Suppressor macrophage treated with lipopolysaccharide for 4 hours (primary cell): ENCODE results near the gene SDC1.

Experiments used
- DNase-seq: peaks from one replicate; pipeline ENCODE4 v3.0.0-alpha.2; 2020

SDC1 gene

DNA sequence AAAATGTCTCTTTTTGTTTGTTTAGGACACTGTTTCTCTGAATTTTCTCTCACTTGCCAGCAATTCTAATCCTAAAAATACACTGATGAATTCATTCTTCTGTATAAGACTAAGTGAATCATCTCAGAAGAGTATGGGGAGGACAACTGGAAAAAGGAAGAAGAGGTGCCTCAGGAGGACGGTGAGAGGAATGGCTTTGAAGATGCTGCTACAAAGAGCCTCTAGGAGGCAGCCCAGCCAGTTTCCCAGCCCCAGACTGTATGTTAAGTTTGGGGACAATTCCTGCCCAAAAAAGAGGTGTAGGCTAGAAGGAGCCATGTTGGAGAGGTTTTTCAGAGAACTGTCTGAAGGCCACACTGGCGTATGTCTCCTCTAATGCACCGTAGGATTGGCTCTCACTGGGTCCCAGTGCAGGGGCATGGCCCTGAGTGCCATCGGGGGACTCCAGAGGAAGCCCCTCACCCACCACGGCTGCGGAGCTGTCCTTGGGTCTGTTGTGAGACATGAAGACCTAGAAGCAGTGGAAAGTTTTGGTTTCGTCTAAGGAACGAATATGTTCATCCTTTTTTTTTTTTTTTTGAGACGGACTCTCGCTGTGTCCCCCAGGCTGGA lies 3.1 kb upstream of the SDC1 start:
- DNase-seq: no peak

DNA sequence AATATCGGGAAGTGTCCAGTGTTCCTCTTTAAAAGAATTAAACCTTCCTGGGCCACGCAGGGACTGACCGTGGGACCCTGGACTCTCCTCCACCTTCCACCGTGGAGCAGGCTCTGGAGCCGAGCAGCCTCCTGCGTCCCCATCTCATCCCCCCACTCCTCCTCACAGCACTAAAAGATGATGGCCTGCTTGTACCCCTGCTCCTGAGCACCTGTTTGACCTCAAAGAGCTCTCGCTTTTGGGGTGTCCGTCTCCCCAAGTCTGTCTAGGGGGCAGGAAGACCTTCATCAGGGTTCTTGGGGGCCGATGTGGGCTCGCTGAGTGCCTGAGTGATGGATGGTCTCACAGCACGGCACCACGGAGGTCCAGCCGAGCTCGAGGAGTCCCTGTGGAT lies 1.2 kb upstream of the SDC1 start:
- DNase-seq: no peak

DNA sequence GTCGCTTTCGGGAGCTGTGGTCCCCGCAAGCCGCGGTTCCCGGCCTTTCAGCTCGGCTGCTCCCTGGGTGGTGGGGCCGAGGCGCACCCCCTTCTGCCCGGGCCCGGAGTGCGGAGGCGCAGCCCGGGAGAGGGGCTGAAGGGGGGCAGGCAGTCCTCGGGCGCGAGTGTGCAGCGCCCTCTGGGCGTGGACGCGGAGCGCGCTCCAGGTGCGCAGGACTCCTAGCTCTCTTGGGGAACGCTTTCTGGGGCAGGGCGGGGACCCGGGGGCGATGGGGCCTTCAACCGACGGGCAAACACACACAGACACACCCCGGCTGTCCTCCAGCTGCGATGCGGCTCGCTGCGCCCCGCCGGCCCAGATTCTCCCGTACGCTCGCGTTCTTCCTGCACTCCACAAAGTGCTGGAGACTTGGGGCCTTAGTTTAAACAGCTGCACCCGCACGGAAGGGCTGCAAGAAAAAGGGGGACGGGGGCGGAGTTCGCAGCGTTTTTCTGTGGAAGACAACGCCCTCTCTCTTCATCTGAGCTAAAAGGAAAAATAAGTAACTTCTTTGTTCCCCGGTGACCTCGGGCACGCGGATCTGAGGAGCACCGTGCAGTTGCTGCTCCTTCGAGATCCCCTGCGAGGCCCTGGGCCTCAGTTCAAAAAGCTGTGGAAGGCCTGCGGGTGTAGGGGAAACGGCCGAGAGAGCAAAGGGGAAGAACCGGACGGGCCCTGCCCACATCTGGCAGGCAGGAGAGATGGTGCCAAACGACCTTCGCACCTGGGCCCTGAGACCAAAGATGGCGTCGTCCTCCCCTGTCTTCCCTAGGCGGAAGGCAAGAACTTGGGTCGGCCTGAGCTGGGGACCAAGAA lies 593 bp upstream of the SDC1 start:
- DNase-seq: peak; percentile 27

DNA sequence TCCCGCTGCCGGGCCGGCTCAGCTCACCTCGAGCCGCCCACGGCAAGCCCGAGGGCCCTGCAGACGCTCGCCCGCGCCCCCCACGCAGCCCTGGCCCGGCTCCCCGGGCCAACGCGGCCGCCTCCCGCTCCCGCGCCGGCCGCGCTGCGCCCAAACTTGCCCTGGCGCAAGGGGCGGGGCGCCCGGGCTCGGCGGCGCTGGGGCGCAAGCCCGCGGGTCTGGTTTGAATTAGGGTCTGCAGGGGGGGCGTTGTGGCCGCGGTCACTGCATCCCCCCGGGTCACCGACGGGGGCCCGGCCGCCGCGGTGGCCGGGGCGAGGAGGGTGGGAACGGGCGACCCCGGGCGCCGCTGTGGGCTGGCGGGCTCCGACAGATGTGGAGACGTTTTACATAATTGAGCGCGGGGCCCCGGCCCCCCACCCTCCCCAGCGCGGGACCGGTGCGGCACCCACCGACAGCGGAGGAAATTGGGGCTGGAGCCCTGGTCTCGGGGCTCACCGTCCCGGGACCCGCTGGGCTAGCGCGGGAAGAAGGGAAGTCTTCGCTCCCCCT lies 690 bp downstream of the SDC1 start:
- DNase-seq: no peak

DNA sequence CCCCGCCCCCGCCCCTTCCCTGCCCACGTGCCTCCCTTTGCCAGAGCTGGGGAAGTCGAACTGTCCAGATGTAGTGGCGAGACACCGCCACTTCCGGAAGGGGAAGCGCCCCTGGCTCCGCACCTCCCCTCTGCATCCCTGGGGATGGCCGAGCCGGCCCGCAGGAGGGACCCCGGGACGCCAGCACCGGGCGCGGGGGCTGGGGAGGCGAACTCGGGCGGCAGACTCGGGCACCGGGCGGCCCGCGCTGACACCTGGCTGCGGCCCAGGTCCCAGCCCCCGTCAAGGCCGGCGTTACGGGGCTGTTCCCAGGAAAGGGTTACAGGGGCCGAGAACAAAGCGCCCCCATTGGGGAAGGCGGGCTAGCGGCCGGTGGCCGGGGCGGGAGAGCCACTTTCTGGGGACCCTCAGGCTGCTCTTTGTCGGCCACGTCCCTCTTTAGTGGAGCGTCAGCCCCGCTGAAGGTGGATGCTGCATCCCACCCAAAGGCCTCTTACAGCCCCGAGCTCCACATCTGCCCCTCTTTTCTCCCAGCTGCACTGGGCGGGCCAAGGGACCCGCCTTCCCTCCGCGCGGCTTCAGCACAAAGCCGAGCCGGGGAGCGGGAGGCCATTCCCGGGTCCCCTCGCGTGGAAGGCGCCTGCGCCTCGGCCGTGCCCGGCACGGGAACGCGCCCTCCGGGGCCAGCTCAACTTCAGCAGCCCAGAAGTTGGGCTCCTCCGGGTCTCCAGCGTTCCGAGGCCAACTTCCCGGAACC lies 1.3 kb downstream of the SDC1 start:
- DNase-seq: peak; percentile 30

DNA sequence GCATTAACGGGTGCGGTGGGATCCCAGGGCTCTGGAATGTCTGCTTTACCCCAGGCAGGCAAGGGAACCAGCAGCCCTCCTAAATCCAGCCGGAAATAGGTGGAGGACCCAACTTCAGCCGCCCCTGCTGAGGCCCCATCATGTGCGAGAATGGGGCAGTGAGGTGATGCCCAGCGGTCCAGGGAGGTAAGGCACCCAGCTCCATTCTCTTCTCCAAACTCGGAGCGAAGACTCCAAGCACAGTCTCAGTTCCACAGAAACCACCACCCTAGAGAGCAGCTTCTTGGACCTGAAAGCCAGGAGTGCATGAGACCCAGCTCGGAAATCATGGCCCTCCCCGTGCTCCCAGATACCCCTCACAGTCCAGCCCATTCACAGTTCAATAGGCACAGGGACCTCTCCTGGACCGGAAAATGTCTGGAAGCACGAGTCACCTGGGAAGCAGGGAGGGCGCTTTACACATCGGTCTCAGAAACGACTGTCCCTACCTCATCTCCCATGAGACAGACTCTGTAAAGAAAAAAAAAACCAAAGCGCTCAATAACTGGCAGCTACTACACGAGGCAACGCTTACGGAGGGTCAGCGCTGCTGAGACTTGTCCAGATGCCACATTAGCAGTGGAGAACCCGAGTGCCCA lies 2.0 kb downstream of the SDC1 start:
- DNase-seq: no peak

DNA sequence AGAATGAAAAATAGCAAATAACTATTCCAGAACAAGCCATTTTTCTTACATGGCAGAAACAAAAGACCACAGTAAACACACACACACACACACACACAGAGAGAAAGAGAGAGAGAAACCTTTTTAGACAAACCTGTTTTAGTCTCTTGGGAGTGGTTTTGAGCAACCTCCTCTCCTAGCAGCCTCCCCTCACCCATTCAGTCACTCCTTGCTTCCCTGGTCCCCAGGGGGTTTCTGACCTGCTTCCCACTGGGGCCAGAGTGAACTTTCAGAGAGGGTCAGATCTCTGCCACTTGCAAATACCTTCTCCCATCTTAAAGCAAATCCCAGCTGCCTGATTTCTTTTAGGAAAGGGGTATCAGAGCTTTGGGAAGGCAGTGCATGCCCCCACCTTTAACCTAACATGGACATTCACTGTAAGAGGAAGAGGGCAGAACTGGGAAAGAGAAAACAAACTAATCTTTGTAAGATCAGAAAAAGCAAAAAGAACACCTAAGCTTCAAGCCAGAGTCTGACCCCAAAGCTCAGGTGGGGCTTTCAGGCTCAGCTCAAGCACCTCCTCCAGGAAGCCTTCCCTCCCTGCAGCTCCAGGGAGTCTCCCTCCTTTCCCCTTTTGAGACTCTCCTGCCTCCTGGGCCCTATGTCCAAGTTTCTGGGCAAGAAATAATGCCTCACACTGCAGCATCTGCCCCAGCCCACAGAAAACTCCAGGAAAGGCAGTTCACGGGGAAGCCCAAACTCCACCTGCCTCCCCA lies 2.7 kb downstream of the SDC1 start:
- no peak for DNase-seq

DNA sequence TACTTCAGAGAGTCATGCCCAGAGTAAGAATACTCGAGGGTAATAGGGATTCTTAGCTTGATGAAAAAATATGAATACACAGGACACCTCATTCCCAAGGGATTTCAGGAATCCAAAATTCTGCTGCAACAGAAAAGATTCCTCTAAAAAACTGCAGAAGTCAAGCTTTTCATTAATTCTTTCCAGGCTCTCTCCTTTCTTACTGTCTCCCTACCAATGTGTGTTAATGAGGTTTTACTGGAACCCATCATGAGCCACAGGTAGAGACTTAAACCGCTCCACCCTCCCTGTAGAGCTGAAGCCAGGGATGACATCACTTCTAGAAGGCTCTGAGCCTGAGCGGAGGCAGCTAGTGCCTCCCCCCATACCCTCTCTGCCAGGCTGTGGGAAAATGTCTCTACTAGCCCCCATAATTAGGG lies 3.4 kb downstream of the SDC1 start:
- no peak for DNase-seq

DNA sequence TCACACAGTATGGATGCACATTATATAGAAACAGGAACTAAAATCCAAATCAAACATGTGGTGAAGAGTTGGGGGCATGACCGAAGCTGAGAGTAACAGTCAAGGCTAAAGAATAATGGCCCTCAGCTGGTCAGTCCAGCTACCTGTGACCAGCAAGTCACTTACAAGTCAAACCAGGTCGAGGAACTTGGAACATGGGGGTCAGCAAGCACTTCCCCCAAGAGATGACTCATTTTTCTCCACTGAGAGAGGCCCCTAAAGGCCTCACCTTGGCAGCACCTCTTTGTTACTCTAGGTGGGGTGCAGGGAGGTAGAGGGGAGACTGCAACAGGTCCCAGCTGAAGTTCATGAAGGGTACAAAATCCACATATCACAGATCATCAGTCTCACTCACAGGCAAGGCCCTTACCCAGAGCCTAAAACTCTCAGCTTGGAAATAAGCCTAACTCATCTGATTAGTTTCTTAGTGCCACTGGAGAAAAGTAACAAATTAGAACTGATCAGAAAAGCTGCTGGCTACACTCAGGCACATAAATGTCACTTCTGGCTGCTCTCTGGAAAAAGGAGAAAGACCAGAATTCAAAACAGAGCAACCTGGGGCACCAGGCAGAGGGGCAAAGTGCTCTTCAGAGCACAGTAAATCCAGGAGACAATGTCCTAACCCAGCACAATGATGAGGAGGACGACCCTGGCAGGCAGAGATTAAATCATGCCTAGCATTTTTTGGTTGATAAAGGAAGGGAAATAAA lies 4.0 kb downstream of the SDC1 start:
- no peak for DNase-seq

DNA sequence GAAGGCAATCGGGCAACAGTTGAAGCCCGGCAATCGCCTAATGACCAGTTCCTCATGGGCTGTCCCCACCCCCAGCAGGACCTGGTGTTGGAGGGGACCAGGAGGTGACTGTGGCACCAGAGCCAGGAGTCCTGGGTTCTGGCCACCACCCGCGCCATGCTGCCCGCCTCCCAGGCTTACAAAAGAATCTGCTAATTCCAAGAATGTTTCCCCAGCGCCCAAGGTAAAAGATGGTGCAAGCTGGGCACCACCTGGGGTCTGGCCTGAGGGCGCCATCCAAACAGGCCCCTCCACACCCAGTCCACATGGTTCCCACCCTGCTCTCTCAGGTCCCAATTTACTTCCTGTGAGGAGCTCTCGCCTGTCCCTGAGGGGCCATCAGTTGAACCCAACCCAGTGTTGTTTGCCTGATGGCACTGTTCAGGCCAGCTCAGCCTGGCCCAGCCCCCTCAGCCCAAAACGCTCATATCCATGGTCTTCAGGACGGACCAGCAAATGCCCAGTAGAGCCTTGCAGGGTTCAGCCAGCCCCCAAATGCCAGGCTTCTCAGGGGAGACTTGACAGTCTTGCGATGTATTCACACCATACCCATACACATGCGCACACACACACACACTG lies 5.1 kb downstream of the SDC1 start:
- DNase-seq: no peak

DNA sequence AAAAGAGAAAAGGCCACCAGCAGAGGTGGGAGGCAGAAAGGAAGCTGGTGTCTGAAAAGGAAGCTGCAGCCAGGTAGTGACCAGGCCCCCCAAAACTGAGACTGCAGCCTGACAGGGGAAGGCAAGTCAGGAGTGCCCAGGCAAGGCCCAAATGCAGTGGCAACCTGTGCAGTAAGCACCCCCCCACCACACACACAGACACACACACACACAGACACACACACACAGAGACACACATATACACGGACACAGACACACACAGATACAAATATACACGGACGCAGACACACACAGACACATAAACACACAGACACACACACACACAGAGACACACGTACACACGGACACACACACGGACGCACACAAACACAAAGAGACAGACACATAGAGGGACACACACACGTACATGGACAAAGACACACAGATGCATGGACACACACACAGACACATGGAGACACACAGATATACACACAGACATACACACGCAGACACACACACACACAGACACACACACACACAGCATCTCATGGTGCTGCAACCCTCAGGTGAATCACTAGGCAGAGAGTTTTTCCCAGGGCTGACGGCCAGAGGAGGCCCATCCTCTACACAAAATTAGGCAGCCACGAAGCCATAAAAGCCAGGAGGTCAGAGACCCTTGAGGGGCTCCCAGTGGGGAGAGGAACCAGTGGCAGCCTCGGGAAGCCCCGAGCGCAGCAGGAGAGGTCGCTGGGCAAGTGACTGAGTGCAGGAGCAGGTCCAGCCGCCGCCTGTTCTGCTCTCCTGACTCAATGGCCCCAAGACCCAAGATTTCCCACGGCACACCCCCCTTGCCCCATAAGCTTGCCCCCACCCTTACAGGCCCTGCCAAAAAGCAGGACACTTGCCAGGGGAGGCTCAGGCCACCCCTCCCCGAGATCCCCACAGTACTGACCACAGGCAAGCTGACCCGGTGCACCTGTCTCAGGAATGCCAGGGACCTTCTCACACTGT lies 6.3 kb downstream of the SDC1 start:
- DNase-seq: no peak

DNA sequence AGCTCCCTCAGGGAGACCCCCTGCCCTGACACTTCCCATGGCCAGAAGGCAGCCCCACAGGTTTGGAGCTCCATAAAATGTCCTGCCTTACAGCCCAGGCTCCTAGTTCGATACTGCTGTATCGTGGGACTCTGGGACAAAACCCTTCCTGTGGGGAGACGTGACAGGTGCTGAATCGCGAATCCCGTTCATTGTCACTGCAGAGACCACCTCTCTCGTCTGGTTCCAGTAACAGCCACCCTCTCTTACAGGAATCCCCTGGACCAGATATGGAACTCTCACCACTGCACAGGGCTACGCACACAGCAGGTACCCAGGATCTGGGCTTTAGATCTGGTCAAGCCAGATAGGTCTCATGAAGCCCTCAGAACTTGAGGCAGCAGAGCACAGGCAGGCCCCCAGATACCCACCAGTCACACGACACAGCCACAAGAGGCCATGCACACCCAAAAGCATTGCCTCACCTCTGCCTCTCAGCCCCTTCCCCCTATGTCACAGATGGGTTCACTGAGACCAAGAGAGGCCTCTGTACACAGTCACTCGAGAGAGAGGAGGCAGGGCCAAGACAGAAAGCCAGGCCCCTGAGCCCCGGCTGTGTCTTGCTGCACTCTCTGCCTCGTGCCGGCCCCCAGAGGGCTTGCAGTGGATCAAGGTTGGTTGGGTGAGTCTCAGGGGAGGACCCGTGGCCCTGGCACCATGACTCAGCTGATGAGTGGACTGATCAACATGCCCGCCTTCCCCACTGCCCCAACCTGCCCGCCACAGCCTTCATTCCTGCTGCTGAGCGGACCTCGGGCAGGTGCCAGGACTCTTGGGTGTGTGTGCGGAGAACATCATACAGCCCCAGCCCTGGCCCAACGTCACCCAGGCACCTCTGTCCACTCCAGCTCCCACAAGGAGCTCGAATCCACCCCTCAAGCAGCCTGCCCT lies 7.6 kb downstream of the SDC1 start:
- no peak for DNase-seq

DNA sequence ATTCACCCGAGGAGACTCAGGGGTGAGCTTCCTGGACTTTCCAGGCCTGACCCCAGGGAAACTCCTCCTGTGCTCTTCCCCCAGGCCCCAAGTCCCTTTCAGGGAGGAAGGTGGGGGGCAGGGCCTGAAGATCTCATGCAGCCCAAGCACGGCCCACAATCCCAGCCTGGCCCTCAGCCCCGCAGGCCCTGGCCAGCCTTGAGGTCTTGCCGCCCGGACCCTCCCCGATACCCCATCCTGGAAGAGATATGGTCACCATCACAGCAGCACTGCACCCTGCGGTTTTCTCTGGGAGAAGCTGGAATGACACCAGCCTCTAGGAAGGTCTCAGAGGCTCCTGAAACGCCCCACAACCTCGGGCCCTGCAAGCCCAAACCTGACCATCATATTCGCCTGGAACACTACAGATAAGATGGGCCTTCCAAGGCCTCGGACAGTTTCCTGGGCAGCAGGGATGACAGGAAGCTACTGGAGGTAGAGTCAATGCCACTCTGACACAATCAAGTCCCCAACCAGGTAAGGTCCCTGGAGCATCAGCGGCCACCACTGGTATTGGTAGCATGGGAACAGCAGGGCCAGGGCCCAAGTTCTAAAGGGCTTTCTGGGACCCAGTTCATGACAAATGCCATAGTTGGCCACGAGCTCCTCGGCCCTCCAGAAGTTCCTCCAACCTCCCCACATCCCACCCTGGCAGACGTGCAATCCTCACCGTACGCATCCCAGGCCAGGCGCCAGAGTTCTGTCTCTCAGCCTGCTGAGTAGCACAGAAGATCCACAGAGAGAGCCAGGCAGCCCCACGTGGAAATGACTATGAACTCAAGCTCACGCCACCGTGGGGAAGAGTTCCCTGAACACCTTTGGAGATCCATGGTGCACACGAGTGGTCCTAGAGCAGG lies 8.6 kb downstream of the SDC1 start:
- DNase-seq: no peak

DNA sequence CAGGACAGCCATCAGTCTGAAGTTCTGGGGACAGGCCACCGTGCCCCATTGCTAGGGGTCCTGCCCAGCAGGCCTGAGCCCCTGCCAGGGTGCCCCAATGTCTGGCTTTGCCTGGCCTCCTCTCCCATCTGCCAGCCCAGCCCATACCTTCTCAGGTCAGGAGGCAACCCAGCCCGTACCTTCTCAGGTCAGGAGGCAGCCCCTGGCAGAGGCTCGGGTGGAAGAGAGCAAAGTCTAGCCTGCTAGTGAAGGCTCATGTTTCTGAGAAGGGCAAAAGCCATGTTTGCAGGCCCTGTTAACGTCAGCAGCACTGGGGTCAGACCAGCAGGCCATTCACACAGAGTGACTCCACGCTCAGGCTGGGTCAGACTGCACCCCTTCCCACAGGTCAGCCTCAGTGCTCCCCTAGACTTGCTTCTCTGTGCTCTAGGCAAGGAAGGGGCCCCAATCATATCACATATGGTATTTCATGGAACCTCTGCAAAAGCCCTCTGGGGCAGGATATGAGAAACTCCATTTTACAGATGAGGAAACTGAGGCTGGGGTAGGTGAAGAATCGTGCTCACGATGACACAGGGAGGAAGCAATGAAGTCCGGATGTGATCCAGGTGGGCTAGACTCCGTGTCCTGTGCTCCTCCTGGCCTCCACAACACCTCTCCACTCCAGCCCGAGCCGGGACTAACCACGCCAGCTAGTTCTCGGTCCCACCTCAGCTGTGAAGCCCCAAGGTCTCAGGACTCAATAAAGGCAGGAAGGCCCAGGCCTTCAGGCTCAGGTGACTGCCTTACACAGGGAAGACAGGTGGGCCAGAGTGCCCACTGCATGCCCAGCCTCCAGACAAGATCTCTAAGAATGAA lies 9.5 kb downstream of the SDC1 start:
- no peak for DNase-seq

DNA sequence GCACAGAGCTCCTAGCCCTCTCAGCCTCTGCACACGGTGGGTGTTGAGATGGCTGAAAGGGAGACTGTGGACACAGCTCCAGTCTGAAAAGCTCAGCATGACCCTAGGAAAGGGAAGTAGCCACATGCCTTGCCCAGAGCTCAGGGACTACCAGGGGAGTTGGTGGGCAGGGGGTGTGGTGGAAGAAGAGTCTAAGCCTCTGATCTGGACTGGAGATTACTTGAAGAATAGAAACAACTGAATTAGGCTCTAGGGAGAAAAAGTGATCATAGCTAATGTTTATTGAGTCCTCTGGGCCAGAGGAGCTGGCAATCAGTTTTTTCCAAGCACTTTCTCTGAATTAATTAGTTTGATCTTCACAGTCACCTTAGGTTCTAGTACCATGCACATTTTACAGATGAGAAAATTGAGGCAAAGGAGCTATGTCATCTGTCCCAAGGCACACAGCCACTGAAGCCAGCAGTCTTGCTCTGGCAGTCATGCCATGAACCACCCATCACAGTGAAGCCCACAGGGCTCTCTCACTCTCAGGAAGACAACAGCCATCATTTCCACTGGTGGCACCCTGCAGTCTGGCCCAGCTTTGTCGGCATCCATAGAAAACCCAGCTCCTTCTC lies 10.3 kb downstream of the SDC1 start:
- no peak for DNase-seq
